H1 (cell line): ENCODE measurements around the gene PFDN1. TPM values are rescaled to one million over a fixed set of nuclear protein-coding genes. Genes with fewer than 3 reads are reported as not detected.

Source experiments
- ATF3 ChIP-seq: IDR thresholded peaks from 2 replicates; pipeline ENCODE4 v1.6.1; 2011; ENCODE audit warnings: low read depth, mild to moderate bottlenecking, low read length; ENCODE audit not compliant: insufficient read depth
- polyA plus RNA-seq, 7 experiments: library from polyadenylated mRNA; depleted of rRNA in 3 of 7; stranded (reverse) in 5 of 7; unstranded in 2 of 7; fragments of >200 nt in 5 of 7; fragments of 200-250 nt in 2 of 7; gene quantifications; 1 replicate in 5 of 7; 2 replicates in 1 of 7; 4 replicates in 1 of 7; pipeline versions ENCODE4 v1.2.1 to v1.2.3, GENCODE V29; 2011 to 2013; ENCODE audit warnings: missing spikeins in 2 of 7, mixed read lengths in 2 of 7
- total RNA-seq: library from RNA; stranded (reverse); fragmentation: NEBNext Ultra II Directional; extraction: Animal tissue kit (Norgen Biotek cat#: 25700); gene quantifications from 2 replicates; pipeline ENCODE4 v1.2.1, GENCODE V29; 2021

PFDN1 gene
- total and polyA plus RNA-seq, 2 of the 8 experiments (the other 6 are each of a cell fraction or from before 2014, with no cell fraction given): 53.0 to 89.6 TPM

DNA sequence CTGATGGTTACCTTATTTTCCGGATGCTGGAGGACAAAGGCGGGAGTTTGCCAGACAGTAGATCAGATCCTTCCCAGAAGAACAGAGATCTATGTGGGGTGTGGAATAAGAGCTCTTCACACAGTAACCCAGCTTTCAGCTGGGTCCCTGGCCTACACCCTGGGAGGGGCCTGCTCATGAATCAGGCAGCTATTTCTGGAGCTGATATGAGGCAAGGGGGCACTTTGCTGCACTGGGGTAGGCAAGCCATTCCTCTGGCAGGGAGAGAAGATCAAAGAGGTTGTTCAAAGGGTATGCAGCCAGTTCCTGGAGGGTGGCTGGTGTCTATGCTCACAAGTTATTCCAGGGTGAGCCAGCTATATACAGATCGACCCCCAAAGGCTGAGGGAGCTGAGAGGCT is 79.3 kb downstream of the PFDN1 start (continued):
- TF ChIP-seq ATF3: no peak
